Inferior parietal cortex (tissue), 1 donor: ENCODE measurements around the gene SYP.
A peak's percentile ranks its signal among the peaks of the same experiment; 100 is the strongest.

Experiments
- DNase-seq: peaks from one replicate; pipeline ENCODE4 v3.0.0-alpha.2; 2016; ENCODE audit errors: extremely low spot score

The SYP gene

DNA sequence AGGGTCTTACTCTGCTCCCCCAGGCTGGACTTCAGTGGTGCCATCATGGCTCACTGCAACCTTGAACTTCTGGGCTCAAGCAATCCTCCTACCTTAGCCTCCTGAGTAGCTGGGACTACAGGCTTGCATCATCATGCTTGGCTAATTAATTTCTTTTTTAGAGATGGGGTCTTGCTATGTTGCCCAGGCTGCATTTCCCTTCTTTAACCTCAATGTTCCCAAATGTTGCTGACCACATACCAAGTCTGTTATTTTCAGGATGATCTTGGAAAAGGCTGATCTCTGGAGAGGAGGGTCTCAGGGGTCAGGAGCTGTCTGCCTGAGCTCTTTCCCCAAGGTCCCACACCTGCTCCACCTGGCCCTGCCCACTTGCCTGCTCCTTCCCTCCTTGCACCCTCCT, 20.1 kb upstream of the SYP start:
- DNase-seq: no peak

DNA sequence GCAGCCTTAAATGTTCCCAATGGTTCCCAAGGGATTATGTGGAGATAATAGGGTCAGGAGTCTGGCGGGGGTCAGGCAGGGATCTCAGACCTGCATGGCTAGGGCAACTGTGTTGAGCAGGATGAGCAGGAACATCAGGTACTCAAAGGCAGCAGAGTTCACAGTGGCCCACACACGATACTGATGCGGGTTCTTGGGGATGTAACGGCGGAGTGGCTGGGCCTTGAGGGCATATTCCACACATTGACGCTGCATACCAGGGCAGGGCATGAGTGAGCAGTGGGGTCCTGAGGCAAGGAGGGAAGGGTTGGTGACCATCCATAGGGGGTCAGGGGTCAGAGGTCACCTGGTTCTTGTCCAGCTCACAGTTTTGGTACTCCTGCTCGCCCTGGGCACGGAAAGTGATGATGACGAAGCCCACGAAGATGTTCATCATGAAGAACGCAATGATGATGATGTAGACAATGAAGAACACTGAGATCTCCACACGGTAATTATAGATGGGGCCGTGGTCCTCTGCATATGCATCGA, 15.1 kb upstream of the SYP start:
- DNase-seq: no peak

DNA sequence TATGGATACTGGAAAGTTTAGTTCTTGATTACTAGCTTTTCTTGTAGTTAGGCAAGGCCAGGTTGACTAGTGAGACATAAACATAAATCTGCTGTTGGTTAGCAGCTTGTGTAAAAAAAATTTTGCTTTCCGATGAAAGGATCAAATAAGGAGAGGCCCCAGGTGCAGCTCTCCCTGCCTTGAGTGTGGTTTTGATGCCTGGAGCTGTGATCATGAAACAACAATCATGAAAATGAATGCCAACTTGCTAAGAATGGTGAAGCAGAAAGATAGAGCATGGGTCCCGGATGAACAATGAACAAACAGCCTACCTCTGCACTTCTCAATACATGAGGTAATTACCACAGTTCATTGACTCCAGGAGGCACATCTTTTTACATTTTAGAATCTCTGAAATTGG, 14.4 kb upstream of the SYP start:
- no peak for DNase-seq

DNA sequence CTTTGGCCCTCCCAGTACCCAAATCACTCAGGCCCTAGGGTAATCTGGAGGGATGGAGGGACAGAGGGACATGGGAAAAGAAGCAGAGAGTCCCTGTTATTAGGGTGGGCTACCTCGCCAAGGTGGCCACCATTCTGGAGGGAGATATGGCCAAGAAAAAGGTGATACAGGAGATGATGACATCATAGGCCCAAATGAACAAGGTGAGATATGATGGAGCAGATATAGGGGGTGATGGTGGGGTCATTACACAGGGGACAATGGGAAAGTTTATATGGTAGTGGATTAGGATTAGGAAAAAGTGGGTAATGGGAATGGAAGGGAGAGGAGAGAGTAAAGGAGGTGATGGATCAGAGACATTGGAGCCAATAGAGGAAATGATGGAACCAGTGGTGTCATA, 12.9 kb upstream of the SYP start:
- DNase-seq: no peak

DNA sequence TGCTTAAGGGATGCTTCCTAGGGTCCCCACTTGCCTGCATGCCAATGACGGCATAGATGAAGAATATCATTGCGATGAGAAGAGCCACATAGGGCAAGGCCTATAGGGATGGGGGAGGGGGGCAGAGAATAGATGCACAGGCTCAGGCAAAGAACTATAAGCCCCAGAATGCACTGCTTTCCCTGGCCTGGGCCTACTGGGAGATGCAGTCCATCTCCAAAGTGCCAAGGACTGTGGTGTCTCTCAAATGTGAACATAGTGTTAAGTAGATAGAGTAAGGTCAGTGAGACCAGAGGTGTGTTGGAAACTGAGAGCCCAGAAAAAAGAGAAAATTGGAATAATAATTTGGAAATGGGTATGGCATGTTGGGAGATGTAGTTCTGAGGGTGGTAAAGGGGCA, 12.2 kb upstream of the SYP start:
- no peak for DNase-seq

DNA sequence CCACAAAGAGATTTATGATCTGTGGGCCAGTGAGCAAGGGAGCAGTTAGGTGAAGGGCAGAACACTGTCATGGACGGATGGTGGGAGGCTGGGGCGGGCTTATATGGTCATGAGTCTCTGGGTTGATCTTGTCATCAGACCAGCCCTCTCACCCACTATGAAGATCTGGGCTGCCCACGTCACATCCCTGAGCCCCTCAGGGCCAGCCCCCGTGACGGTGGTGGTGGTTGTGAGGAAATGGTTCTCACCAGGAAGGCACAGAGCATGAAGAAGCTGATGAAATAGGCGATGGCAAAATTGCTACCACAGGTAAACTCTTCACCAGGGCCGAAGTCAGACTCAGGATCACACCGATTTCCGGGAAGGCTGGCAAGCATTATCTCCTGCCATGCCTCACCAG, 11.1 kb upstream of the SYP start:
- no peak for DNase-seq

DNA sequence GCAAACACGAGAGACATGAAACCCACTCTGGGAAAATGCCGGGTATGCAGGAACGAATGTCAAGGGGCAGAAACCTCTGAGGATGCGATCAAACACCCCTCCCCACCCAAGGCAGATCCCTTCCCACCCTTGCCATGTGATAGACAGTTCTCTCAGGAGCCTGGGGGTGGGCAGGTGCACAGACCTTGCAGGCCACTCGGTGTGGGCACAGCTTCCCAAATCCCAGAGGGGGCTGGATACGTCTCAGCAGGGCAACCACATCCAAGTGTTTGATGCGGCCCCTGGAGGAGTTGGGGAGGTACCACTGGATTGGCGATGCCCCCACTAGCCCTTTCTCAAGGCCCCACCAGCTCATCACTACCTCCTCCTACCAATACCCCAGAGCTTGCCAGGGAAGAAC, 10.4 kb upstream of the SYP start:
- no peak for DNase-seq

DNA sequence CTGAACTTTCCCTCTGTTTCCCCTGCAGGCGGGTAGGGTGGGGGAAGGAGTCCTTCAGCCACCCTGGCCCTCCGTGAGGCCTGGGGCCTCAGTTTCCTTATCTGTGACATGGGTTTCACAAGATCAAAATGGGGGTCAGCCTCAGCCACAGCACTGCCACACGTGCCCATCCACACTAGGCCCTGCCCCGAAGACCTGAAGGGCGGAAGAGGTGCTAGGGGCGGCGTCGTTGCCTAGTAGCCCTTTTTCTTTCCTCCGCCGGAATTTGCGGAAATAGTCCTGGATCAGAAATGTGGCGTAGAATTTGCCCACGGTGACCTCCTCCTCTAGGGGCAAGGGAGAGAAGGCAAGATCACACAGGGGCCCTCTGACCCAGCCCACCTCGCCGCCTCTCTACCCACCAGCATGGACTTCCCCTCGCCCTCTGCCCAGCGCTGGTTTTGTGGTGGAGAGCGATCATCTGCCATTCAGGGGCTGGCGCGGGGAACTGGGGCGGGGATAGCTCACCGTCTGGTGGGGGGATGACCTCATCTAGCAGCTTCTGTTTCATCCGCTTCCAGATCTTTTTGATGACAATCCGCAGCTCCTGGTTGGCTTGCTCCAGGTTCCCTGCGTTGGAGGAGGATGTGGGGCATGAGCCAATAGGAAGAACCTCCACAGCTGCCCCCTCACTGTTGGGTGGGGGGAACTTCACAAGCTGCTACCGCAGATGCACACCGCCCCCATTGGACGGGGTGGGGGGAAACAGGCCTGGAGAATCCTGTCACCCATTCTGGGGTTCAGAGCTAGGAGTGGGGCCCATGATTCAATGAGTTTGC, 9.7 kb upstream of the SYP start:
- DNase-seq: no peak

DNA sequence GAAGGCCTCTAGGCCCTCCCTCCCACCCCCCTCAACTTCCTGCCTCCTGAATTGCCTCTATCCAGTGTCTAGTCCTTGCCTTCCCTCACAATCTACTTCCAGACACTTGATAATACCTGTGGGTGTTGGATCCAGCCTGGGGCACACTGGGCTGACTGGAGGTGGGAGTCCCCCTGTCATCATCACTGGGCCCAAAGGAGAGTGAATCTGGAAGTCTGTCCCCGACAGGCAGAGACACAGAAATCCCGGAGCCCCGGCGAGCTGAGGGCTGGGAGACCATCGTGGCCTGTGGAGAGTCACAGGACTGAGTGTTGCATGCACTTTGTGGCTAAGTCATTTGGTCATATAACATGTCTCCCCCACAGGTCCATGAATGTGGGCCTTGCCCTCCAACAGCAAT, 8.4 kb upstream of the SYP start:
- no peak for DNase-seq

DNA sequence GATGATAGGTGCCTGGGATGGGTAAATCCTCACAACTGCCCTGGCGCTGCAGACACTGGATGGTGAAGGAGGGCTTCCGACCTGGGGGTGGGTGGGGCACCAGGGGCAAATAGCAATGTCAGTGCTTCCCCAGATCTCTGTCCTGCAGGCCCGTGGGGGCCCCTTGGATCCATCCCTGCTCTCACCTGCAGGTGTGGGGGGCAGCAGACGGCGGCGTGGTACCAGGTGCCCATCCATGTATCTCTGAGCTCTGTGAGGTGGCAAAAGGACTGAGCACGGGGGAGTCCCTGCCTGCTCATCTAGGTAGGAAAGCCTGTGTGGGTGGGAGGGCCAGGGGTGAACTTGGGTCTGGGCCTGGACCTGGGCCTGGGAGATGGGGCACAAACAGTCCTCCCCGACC, 6.5 kb upstream of the SYP start:
- DNase-seq: no peak

DNA sequence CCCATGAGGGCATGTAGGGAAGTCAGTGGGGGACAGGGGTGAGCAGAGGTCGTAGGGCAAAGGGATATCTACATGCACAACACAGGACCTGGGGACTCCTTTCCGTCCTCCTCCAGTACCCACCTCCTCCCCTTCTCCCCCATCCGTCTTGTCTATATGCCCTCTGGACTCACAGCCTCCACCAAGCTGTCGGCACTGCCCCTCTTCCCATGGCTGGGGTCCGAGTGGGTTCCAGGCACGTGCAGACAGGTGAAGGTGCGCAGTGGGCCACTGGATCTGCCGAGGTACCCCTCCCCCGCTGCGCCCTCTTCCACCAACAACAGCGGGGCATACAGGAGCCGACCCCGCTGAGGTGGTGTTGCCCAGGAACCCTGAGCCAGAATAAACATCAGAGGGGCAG, 5.5 kb upstream of the SYP start:
- no peak for DNase-seq

DNA sequence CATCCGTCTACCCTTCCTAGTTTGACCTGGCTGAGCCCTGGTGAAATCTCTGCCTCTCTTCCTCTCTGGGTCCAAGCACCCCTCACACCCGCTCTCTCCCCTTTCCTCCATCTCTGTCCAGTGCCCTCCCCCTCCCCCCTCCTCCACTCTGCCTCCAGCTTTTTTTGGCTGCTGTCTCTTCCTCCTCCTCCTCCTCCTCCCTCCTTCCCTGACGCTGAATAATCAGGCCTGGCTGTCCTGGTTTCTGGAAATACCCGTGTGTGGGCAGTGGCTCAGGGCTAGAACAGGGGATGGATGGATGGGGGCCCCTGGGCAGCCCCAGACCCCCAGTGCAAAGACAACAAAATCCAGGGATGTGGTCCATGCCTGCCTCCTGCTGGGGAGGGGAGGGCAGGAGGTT, 4.7 kb upstream of the SYP start:
- DNase-seq: no peak

DNA sequence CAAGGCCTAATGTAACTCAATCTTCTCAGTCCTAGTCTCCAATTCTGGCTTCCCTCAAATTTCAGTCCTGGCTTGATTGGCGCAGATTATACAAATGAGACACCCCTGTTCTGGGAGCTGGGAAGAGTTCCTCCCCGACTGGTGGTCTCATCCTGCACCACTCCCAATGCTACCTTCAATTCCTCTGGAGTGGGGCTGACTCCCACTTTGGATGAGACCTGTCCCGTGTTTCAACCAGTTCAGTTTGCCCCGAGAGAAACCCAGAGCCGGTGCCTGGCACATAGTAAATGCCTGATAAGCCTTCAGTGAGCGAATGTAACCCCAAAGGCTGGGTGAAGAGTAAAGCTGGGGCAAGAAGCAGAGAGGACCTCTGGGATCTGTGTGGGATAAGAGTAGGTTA, 4.0 kb upstream of the SYP start:
- no peak for DNase-seq

DNA sequence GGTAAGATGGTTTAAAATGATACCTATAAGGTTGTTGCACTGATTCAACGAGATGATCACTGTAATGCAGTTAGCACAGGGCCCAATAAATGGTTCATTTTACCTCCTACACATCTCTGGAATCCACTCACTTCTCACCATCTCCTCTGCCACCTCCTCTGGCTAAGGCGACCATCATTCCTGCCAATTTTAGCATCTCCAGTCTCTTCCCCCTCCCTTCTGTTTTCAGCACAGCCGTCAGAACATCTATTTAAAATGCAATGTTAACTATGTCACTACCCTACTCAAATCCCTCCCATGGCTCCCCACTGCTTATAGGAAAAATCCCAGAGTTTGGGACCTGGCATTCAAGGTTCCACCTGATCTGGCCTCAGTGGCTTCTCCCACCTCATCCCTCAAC, 3.5 kb upstream of the SYP start:
- no peak for DNase-seq

DNA sequence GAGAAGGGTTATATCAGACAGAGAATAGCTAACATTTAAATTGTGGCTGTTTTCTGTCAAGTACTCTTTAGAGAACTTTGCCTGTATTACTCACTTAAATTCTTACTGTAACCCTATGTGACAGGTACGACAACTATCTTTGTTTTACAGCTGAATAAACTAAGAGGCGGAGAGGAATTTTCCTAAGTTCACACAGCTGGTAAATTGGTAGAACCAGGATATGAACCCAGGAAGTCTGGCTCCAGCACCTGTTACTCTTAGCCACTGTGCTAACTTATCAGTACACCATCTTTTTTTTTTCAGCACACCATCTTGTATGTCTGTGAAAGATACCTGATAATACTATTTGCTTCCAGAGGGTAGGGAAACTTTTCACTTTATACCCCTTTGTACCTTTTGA, 2.0 kb upstream of the SYP start:
- no peak for DNase-seq

DNA sequence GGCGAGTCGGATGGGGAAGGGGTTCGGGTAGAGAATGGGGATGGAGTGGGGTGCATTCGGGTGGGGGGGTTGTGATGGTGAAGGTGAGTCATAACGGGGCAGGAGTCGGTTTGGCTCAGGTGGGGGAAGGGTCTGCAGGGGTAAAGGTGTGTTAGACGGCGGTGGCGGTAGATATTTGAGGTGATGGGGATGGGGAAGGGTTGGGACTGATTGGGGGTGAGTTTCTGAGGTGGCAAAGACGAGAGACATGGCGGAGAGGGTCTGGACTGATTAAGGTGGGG, 738 bp downstream of the SYP start:
- DNase-seq: no peak

DNA sequence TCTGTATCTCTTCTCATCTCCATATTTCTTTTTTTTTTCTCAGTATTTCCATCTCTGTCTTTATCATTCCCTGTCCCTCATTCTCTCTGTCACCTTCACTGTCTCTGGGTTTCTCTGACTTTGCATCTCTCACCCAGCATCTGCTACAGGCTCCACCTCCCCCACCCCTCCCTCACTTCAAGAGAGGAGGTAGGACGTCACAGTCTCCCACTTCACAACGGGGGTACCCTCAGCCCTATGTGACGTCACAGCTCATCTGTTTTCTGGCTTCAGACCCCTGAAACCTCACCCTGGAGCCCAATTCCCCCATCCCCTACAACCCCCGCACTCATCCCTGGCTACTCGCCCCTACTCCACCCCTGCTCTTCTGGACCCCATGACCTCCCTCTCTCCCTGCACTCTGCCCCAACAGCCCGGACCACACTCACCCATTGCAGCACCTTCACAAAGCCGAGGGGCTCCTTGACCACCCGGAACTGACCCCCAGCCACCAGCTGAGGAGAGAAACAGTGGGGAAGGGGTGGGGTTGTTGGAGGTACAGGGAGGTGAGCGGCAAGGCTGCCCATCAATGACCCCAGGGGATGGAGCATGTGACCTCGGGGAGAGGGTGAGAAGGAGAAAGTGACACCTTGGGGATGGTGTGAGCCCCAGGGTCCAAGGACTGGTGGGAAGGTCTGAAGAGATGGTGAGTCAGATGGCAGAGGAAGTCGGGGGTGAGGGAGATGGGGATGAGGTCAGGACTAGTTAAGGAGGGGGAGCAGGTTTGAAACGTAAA, 1.3 kb downstream of the SYP start:
- no peak for DNase-seq

DNA sequence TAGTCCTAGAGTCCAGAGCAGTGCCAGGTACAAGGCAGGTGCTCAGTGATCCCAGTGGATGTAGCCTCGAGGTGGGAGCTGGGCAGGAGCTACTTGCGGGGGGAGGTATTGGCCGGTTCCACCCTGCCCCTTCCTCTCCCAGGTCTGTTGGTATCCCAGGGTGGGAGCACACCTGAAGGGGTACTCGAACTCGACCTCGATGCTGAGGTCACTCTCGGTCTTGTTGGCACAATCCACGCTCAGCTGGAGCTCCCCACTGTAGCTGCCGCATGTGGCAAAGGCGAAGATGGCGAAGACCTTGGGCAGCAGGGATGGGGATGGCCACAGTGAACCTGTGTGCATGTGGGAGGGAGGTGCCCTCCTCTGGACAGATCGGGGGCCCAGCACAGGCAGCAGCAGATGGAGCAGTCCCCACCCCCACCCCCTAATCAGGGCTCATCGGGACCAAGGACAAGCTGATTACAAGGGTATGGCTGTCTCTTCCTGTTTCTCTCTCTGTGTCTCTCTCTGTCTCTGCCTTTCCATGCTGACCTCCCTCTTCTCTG, 2.4 kb downstream of the SYP start:
- DNase-seq: no peak

DNA sequence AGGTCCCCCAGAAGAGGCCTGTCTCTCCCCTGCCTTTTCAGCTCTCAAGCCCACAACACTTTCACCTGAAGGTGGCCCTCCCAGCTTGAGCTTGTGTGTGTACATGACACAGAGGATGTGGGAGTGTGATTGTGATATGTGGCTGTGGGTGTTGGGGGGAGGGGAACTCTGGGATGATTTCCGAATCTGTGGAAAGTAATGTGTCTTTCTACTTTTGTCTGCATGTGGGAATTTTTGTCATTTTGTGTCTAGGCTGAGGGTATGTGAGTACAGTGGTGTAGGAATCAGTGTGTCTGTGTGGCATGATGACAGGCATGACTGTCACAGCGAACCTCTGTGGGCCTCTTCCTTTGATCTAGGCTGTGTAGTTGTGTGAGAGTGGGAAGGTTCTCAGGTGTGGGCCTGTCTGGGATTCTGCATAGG, 6.4 kb downstream of the SYP start:
- no peak for DNase-seq

DNA sequence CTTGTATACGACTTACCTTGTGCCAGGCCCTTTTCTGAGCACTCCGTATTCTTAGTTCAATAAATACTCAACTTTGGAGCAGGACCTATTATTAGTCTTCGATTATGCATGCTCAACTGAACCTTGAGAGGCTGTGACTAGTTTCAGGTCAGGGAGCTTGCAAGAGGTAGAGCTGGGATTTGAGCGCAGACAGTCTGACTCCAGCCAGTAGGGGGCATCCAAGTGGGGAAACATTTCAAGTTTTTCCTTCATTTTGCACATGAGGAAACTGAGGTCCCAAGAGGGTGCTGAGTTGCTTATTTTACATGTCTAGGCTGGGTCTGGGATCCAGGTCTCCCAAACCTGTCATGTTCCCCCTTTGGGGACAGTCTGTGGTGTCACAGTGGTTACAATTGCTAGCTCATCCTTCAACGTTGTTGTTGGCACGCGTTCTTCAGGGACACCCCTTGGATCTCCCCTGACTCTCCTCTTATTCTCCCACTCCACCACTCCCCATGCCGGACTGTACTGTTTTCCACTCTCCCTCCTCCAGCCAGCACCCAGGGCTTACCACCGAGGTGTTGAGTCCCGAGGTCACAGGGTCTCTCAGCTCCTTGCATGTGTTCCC, 7.2 kb downstream of the SYP start:
- DNase-seq: peak; percentile 40

DNA sequence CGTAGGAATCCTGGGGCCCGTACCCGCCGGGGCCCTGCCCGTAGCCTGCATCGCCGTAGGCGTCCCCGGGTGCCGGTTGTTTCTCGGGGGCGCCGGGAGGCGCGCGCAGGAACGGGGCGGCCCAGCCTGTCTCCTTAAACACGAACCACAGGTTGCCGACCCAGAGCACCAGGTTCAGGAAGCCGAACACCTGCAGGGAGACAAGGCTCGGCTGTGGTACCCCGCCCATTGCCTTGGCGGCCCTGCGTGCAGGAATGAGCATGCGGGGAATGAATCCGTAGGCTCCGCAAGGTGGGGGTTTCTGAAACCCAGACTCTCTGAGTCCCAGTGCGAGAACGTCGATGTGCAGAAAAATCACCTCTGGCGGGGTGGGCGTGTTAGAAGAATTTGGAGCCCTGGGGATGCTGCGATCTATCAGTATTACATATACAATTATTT, 8.4 kb downstream of the SYP start:
- DNase-seq: no peak

DNA sequence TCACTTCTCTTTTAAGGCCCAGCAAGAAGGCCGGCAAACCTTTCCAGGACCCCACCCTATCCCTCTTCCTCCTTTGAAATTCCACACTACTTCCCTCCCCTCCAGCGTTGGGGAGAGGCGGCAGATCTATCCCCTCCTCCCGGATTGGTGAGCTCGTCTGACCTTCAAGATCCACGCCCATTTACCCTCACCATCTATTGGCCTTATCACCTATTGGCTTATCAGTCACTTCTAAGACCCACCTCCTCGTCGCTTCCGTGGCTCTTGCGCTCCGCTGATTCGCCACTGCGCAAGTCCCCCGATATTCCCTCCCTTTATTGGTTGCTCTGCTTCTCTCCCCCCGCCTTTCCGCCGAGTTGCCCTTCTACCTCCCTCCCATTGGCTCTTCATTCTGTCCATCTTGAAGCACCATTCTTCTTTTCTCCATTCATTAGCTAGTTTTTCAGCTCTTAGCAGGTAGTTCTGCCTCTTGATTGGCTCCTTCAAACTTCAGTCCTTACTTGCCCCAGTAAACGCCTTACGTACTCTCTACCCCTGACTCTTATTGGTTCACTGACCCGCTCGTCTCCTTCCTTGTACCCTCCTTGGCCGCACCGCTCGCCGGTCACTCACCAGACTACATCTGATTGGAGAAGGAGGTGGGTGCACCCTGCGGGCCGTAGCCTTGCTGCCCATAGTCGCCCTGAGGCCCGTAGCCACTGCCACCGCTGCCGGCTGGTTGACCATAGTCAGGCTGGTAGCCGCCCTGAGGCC, 9.0 kb downstream of the SYP start:
- DNase-seq: peak; percentile 95
